Astrocyte (in vitro differentiated cells and primary cell): ENCODE data around the gene PMM2.
"Not testable (repeated sequence)": the region's sequence is repeated elsewhere in the genome, so short reads cannot be mapped to it uniquely, and the experiment has no call there.

Experiments used
- EZH2 ChIP-seq: IDR thresholded peaks from 2 replicates; pipeline ENCODE4 v1.6.1; 2012; ENCODE audit warnings: mild to moderate bottlenecking, low read length, inconsistent platforms; ENCODE audit not compliant: insufficient read depth
- TF ChIP-seq, protein P1 (sequence below): IDR thresholded peaks from 2 replicates; pipeline ENCODE4 v1.5.1; 2011; ENCODE audit warnings: low read depth, mild to moderate bottlenecking, inconsistent platforms, low read length, moderate library complexity; ENCODE audit not compliant: insufficient read depth

DNA sequence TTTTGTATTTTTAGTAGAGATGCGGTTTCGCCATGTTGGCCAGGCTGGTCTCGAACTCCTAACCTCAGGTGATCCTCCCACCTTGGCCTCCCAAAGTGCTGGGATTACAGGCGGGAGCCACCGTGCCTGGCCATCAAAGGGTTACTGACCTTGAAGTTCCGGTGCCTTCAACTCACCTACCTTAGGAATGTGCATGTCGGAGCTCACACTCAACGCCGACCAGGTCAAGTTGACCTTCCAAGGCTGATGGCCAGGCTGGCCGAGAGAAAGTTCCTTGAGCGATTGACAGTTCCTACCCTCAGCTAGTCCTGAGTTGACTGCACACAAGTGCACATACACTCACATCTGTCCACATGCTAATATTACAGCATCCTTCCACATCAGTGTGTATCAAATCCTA lies 11.3 kb upstream of the PMM2 start:
- TF ChIP-seq, protein P1, sequence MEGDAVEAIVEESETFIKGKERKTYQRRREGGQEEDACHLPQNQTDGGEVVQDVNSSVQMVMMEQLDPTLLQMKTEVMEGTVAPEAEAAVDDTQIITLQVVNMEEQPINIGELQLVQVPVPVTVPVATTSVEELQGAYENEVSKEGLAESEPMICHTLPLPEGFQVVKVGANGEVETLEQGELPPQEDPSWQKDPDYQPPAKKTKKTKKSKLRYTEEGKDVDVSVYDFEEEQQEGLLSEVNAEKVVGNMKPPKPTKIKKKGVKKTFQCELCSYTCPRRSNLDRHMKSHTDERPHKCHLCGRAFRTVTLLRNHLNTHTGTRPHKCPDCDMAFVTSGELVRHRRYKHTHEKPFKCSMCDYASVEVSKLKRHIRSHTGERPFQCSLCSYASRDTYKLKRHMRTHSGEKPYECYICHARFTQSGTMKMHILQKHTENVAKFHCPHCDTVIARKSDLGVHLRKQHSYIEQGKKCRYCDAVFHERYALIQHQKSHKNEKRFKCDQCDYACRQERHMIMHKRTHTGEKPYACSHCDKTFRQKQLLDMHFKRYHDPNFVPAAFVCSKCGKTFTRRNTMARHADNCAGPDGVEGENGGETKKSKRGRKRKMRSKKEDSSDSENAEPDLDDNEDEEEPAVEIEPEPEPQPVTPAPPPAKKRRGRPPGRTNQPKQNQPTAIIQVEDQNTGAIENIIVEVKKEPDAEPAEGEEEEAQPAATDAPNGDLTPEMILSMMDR: not testable (repeated sequence)
- not testable (repeated sequence) for TF ChIP-seq EZH2
